HepG2 (cell line): Measurements from ENCODE around the gene SLC9A8. TPM values are rescaled to one million over a fixed set of nuclear protein-coding genes. Genes with fewer than 3 reads are reported as not detected.

ENCODE experiments used
- BRF2 ChIP-seq: sonication (generic); formaldehyde crosslinking; IDR thresholded peaks from 2 replicates; pipeline ENCODE4 v1.8.1; 2022; ENCODE audit warnings: mild to moderate bottlenecking, missing genetic modification reagents
- FOXO4 ChIP-seq: sonication (generic); formaldehyde crosslinking; conservative IDR thresholded peaks from 2 replicates; pipeline ENCODE4 v1.8.1; 2023; ENCODE audit warnings: missing genetic modification reagents
- FUBP1 ChIP-seq: sonication (generic); formaldehyde crosslinking; IDR thresholded peaks from 2 replicates; pipeline ENCODE4 v1.5.1; 2020; ENCODE audit warnings: missing genetic modification reagents, mild to moderate bottlenecking, borderline replicate concordance
- MAX ChIP-seq: IDR thresholded peaks from 2 replicates; pipeline ENCODE4 v1.6.1; 2012; ENCODE audit warnings: inconsistent platforms
- NFIC ChIP-seq: IDR thresholded peaks from 2 replicates; pipeline ENCODE4 v1.6.1; 2012; ENCODE audit warnings: mild to moderate bottlenecking, low read length, inconsistent platforms
- PBX3 ChIP-seq: sonication (generic); formaldehyde crosslinking; IDR thresholded peaks from 2 replicates; pipeline ENCODE4 v1.8.1; 2023; ENCODE audit warnings: missing genetic modification reagents, inconsistent platforms, borderline replicate concordance
- RBM39 ChIP-seq: fragments of 200-400 bp; formaldehyde crosslinking; IDR thresholded peaks from one replicate; pipeline ENCODE4 v1.6.1; 2018; ENCODE audit warnings: antibody characterized with exemption, mild to moderate bottlenecking, low read depth, low read length; ENCODE audit not compliant: poor library complexity, severe bottlenecking
- SMAD1 ChIP-seq: sonication (generic); formaldehyde crosslinking; IDR thresholded peaks from 2 replicates; pipeline ENCODE4 v1.4.0; 2020; ENCODE audit warnings: missing genetic modification reagents, low read depth, mild to moderate bottlenecking, borderline replicate concordance
- ZBTB4 ChIP-seq: sonication (generic); formaldehyde crosslinking; IDR thresholded peaks from 2 replicates; pipeline ENCODE4 v1.4.0; 2020; ENCODE audit warnings: missing genetic modification reagents, mild to moderate bottlenecking, borderline replicate concordance
- ZC3H13 ChIP-seq: sonication (generic); formaldehyde crosslinking; IDR thresholded peaks from 2 replicates; pipeline ENCODE4 v1.8.1; 2023; ENCODE audit warnings: mild to moderate bottlenecking, missing genetic modification reagents, moderate library complexity
- ZFP36L1 ChIP-seq: sonication (generic); formaldehyde crosslinking; IDR thresholded peaks from 2 replicates; pipeline ENCODE4 v1.8.0; 2022; ENCODE audit warnings: mild to moderate bottlenecking, missing genetic modification reagents, moderate library complexity
- ZNF33A ChIP-seq: sonication (generic); formaldehyde crosslinking; IDR thresholded peaks from 2 replicates; pipeline ENCODE4 v1.5.1; 2020; ENCODE audit warnings: missing genetic modification reagents, mild to moderate bottlenecking, moderate library complexity, borderline replicate concordance
- ZNF556 ChIP-seq: sonication (generic); formaldehyde crosslinking; IDR thresholded peaks from 2 replicates; pipeline ENCODE4 v1.4.0; 2020; ENCODE audit warnings: mild to moderate bottlenecking, missing genetic modification reagents, borderline replicate concordance
- ZNF839 ChIP-seq: sonication (generic); formaldehyde crosslinking; IDR thresholded peaks from 2 replicates; pipeline ENCODE4 v1.4.0; 2020; ENCODE audit warnings: missing genetic modification reagents, mild to moderate bottlenecking, borderline replicate concordance
- ZNF879 ChIP-seq: sonication (generic); formaldehyde crosslinking; IDR thresholded peaks from 2 replicates; pipeline ENCODE4 v1.8.1; 2023; ENCODE audit warnings: missing genetic modification reagents
- polyA plus RNA-seq, 8 experiments: library from polyadenylated mRNA; depleted of rRNA in 3 of 8; stranded (reverse) in 7 of 8; unstranded in 1 of 8; fragments of >200 nt; fragmentation: Illumina TruSeq in 4 of 8; extraction: Trizol in 4 of 8; gene quantifications; 2 replicates each; pipeline versions ENCODE4 v1.2.1 to v1.2.3, GENCODE V29; 2011 to 2016; ENCODE audit warnings: low read depth in 4 of 8, missing spikeins in 1 of 8, mixed read lengths in 1 of 8; ENCODE audit not compliant: insufficient read depth in 1 of 8
- total RNA-seq, 5 experiments: library from RNA; depleted of rRNA; stranded (reverse); fragments of >200 nt; fragmentation: Illumina TruSeq; extraction: Trizol; gene quantifications; 2 replicates each; pipeline ENCODE4 v1.2.3, GENCODE V29; 2016; ENCODE audit warnings: low read depth in 1 of 5

SLC9A8 gene
- total and polyA plus RNA-seq, 2 of the 13 experiments (the other 11 are each of a cell fraction or from before 2014, with no cell fraction given): 4.1 to 7.4 TPM

- TF ChIP-seq PBX3 (CRISPR knock-in tag) (no peak), ZNF839 (CRISPR knock-in tag) (peak; percentile 100), FOXO4 (CRISPR knock-in tag) (no peak), ZC3H13 (CRISPR knock-in tag) (0 out of 2 replicates have a peak, but pooled peaks have one; percentile 32), MAX (no peak; the same call in none of the 2 replicates), ZNF33A (CRISPR knock-in tag) (no peak), BRF2 (CRISPR knock-in tag) (no peak; the same call in 1 of the 2 replicates), ZFP36L1 (CRISPR knock-in tag) (peak; percentile 66; the same call in 1 of the 2 replicates), NFIC (no peak), ZNF556 (CRISPR knock-in tag) (peak; percentile 77; the same call in 1 of the 2 replicates), SMAD1 (CRISPR knock-in tag) (peak; percentile 98), RBM39 (peak; percentile 88), ZNF879 (CRISPR knock-in tag) (peak; percentile 28; the same call in 1 of the 2 replicates), ZBTB4 (CRISPR knock-in tag) (peak; percentile 85; the same call in 1 of the 2 replicates), FUBP1 (peak; percentile 61; the same call in 1 of the 2 replicates)
Measured at GRCh38 chr20:49915380-49916145, 102.9 kb downstream of the SLC9A8 start, which contains the start of gene SPATA2 (continued).
